RWPE1 (cell line): ENCODE measurements around the gene RTN4RL1.

Source experiments
- CTCF ChIA-PET: fragments of 350-600 bp; sonication (Branson Sonifier 250); formaldehyde crosslinking; extraction: SDS; loops from one replicate; lab custom pipeline; 2021; lab: Yijun Ruan, JAX
- POLR2A ChIA-PET: fragments of 400-600 bp; formaldehyde crosslinking; extraction: SDS; loops from one replicate; lab custom pipeline; 2020; ENCODE audit warnings: antibody characterized with exemption; ENCODE audit not compliant: low non-redundant PET; lab: Yijun Ruan, JAX
- DNase-seq: peaks from one replicate; pipeline ENCODE4 v3.0.0; 2012; ENCODE audit warnings: low spot score
- H3K27ac ChIP-seq: fragments of 450-650 bp; 2 replicates; pipeline ENCODE4 v1.5.1; 2017
- TF ChIP-seq, protein P1 (sequence below): fragments of 450-650 bp; conservative IDR thresholded peaks from 2 replicates; pipeline ENCODE4 v1.5.1; 2017; ENCODE audit warnings: low read depth, mild to moderate bottlenecking

Gene RTN4RL1

DNA sequence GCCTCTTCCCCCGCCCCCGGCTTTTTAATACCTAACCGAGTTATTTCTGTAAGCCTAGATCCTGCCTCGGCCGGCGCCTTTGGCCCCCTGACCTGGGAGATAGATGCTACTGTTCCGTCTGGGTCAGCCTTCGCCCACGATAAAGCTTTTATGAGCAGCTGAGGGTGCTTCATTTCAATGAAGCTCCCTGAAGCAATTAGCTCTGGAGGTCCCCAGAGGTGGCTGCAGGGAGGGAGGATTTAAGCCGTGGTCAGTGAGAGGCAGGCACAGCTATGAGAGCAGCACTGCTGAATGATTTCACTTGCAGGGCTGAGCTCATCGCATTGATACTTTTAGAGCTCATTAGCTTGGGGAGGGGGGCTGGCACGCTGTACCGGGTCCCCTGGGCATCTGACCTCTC is 105.9 kb downstream of the RTN4RL1 start:
- DNase-seq: no peak
- TF ChIP-seq, protein P1, sequence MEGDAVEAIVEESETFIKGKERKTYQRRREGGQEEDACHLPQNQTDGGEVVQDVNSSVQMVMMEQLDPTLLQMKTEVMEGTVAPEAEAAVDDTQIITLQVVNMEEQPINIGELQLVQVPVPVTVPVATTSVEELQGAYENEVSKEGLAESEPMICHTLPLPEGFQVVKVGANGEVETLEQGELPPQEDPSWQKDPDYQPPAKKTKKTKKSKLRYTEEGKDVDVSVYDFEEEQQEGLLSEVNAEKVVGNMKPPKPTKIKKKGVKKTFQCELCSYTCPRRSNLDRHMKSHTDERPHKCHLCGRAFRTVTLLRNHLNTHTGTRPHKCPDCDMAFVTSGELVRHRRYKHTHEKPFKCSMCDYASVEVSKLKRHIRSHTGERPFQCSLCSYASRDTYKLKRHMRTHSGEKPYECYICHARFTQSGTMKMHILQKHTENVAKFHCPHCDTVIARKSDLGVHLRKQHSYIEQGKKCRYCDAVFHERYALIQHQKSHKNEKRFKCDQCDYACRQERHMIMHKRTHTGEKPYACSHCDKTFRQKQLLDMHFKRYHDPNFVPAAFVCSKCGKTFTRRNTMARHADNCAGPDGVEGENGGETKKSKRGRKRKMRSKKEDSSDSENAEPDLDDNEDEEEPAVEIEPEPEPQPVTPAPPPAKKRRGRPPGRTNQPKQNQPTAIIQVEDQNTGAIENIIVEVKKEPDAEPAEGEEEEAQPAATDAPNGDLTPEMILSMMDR: no peak
- no peak overlapping the region for H3K27ac ChIP-seq
- CTCF ChIA-PET: interaction anchor here (0.6 to 0.7 kb wide), 2 partner anchors 9 to 107 kb away, joined by 4 read pairs; no protein-coding TSS in a partner anchor
- POLR2A ChIA-PET: no interaction called here

DNA sequence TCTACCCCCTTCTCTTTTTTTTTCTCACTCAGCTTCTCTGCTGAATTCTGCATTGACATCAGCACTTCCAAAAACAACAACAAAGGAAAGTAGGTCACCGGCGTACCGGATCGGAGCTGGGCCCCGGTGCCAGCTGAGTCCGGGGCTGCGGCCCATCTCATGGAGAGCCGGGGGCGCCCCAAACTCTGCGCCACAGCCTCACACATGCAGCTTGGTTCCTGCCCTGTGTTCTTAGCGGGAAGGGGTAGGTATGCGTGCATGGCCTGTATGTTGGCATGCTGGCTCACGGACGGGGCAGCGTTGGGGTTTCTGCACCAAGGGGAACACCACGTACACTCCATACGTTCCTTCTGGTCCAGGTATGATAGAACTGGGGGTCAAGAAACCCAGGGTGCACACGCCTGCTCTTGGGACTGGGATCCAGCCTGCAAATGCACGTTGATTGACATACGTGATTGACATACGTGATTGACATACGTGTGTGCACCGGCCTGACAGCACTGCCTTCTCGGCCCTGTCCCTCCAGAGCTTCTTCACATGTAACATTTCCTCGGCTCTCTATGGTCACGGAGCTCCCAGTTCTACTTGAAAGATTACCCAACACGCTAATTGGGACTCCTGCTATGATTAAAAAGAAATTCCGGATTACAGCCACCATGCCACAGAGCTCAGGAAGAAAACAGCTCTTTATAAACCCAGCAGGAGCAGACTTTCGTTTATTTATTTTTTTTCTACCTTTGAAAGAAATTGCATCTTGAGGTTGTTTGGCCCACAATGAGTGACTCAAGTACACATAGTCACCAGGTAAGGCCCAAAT is 106.6 kb downstream of the RTN4RL1 start:
- ChIA-PET POLR2A (no interaction called here), CTCF (interaction anchor here (0.6 to 0.7 kb wide), 3 partner anchors 10 to 107 kb away, joined by 4 to 6 read pairs (median 4); no protein-coding TSS in a partner anchor)
- TF ChIP-seq, protein P1: no peak
- no peak overlapping the region for H3K27ac ChIP-seq
- no peak for DNase-seq

DNA sequence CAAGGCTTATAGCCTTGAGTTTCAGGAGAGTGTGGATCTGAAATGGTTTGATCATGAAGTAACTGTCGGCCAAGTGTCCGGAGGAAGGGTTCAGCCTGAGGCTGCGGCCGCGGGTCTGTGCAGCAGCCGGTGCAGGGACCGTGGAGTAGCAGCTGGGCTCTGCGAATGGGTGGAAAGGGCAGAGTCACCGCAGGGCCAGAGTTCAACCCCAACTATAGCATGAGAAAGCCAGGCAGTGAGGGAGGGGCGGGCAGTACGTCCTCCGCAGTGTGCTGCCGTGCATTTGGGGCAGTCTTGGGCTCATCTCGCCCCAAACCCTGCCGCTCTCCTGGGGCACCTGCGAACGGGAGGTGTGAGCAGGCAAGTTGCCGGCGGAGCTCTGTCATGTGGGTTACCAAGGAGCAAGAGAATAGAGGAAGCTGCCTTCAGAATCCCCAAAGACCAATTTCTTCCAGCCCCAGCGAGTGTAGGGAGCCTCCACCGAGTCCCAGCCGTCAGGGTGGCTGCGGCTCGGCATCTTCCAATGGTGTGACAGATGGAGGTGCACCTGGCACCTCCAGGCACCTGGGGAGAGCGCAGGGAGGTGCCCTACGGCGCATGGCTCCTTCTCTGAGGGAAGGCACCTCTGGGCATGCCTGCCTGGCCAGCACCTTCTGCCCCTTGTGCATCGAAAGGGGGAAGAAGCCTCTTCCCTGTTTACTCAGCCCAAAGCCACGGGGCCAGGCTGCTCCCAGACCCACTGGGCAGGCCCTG is 108.0 kb downstream of the RTN4RL1 start:
- no peak for DNase-seq
- CTCF ChIA-PET: interaction anchor here (0.6 to 0.7 kb wide), 2 partner anchors 28 to 61 kb away, joined by 3 to 6 read pairs; no protein-coding TSS in a partner anchor
- TF ChIP-seq, protein P1: no peak
- no peak overlapping the region for H3K27ac ChIP-seq
- POLR2A ChIA-PET: interaction anchor here (0.7 kb wide), 1 partner anchor 497 kb away, joined by 6 read pairs; no protein-coding TSS in a partner anchor

DNA sequence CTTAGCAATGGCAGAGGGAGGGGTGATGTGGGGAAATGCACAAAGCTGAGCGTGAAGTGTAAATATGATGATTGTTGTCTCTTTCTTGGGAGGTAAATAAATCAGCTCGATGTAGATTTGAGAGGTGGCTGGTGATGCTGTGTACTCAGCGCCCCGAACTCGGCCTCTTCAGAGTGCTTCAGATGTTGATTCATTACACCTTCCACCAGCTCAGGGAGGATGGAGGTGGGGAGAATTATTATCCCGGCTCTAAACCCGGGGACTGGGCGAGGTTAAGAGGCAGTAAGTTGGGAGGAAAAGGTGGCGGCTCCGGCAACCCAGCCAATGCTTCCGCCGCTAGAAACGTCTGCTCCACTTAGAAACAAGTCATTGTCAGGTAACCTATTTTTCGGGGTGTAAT is 108.8 kb downstream of the RTN4RL1 start:
- ChIA-PET POLR2A (interaction anchor here (0.7 kb wide), 1 partner anchor 498 kb away, joined by 6 read pairs; no protein-coding TSS in a partner anchor), CTCF (interaction anchor here (0.6 to 0.7 kb wide), 2 partner anchors 27 to 295 kb away, joined by 3 read pairs; no protein-coding TSS in a partner anchor)
- TF ChIP-seq, protein P1: no peak
- H3K27ac ChIP-seq: no peak overlapping the region
- DNase-seq: no peak

DNA sequence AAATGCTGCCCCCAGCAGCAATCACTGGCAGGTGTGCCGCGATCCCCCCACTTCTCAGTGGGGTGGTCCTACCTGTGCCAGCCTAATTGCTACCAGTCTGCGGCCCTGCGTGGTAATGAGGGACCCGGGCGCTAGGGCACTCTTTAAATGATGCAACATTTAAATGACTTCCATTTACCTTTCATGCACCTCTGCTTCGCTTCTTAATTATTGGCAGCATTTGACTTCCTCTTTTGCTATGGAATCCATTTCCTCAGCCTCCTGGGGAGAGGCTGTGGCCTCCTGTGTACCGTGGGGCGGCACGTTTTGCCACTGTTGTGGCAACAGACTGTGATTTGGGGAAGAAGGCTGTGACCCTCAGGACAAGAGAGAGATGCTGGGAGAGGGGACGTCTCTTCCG is 109.2 kb downstream of the RTN4RL1 start:
- ChIA-PET CTCF (interaction anchor here (0.6 kb wide), 1 partner anchor 294 kb away, joined by 3 read pairs; no protein-coding TSS in a partner anchor), POLR2A (interaction anchor here (0.7 kb wide), 1 partner anchor 420 kb away, joined by 4 read pairs; no protein-coding TSS in a partner anchor)
- DNase-seq: no peak
- H3K27ac ChIP-seq: no peak overlapping the region
- TF ChIP-seq, protein P1: no peak

DNA sequence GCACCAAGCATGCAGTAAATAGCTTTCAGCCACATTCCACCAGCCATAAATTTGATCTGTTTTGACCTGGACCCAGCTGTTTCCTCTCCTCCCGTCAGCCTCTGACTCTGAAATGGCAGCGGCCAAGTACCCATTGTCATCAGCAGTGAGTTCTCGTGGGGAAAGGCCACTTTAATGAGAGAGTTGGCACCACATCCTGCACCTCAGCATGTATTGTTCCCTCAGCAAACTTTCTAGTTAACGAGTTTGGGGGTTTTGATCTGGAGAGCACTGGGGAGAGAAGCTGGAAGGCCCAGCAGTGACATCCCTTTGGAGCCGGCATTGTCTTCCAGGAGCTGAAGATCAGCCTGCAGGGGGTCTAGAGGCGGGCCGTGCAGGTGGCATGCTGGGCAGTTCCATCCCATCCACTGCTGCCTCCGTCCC is 110.5 kb downstream of the RTN4RL1 start:
- TF ChIP-seq, protein P1: no peak
- CTCF ChIA-PET: interaction anchor here (0.6 to 1.2 kb wide), 2 partner anchors 78 to 111 kb away, joined by 3 read pairs; no protein-coding TSS in a partner anchor
- H3K27ac ChIP-seq: no peak overlapping the region
- no peak for DNase-seq
- POLR2A ChIA-PET: no interaction called here
